Fibroblast of peridontal ligament (primary cell): Measurements from ENCODE around the gene TMEM132C.

Experiments
- DNase-seq: peaks from one replicate; pipeline ENCODE4 v3.0.0-alpha.2; 2010; ENCODE audit errors: extremely low read depth

Gene TMEM132C

DNA sequence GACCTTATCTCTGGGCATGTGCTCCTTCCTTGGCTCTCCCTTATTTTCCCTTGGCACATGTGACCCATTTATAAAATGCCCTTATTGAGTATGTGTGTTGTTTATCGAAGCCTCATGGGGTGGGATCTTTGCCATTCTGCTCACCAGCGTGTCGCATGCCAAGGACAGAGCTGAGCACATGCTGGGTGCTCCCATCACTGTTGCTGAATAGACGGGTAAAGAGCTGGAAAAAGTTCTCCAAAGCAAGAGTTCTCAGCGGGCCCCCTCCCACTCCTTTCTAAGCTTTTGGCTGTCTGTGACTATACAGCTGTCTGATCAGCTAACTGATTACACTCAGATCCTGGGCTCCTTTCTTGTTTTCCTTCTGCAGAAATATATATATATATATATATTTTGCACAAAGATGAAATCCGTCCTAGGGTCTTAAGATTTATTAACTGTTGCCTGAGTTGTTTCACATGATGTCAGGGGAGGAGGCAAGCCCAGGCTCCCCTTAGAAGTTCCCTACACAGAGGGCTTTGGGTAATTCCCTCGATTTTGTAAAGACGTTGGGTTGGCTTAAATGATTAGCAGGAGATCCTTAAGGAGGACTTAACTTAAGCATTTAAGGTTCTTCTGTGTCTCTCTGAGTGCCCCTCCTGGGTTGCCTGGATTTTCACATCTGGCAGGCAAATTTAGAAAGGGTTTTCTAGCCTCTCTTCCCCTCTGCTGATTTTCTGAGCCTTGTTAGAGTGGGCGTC lies 71.6 kb downstream of the TMEM132C start:
- DNase-seq, result no peak

DNA sequence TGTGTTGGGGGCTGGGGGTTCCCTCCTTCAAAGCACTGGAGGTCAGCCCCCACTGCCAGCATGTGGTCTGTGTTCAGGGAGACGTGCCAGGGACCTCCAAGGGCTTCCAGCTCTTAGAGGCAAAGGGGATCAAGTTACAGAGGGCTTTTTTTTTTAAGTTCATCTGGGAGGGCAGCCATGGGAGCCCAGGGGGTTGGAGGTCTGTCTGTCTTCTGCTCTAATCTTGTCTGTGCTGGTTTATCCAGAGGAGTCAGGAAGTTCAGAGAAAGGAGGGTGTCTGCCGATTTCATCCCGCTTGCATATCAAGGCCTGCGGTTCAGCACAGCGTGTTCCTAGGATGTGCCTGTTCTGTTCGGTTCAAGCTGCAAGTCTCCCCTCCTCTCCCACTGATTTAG lies 72.2 kb downstream of the TMEM132C start:
- no peak for DNase-seq

DNA sequence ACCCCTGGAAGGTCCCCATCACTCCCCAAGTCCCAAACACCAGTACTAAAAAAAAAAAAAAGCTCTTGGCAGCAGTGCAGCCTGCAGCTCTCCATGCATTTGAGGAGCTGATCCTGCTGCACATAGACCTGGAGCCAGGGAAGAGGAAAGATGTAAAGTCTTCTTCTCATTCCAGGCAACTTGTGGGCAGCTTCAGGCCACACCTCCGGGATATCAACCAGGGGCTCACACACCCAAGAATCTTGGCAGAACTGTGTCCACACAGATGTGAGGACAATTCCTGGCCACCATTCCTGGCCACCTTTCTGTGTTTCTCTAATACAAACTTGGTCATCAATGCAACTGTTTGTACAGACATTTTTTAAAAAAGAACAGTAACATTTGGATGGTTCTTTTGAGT lies 72.7 kb downstream of the TMEM132C start:
- DNase-seq, result no peak

DNA sequence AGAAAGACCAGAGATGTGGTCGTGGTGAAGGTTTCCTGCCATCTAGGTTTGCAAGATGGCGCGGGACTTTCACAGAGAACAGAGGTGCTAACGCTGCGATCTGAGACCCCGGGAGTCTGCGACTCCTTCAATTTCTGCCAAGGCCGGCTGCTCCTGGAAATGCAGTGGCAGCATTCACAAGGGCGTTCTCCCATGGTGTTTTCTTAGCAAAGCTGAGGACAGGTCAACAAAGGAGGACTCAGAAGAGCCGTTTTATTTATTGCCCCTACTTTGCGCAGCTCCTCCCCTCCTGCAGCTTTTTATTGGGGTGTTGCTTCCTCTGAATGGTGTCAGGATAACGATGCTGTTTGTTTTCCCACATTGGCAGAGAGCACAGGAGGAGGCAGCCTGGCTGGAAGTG lies 86.3 kb downstream of the TMEM132C start:
- DNase-seq, result no peak

DNA sequence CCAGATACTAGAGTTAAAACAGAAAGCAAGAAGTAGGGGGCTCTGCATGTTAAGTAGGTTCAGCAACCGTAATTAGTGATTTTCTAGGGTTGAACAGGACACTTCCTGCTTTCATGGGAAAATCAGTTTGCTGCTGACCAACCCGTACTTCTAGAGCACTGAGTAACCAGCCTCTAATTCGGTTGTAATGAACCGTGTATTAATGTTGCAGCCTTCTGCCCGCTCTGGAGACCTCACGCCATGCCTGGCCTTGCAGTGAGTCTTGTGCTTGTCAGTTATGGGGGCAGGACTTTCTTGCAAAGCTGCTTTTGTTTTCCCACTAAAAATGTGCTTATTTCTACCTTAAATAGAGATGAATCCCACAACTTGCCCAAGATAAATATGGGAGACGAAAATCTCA lies 89.6 kb downstream of the TMEM132C start:
- DNase-seq, result no peak

DNA sequence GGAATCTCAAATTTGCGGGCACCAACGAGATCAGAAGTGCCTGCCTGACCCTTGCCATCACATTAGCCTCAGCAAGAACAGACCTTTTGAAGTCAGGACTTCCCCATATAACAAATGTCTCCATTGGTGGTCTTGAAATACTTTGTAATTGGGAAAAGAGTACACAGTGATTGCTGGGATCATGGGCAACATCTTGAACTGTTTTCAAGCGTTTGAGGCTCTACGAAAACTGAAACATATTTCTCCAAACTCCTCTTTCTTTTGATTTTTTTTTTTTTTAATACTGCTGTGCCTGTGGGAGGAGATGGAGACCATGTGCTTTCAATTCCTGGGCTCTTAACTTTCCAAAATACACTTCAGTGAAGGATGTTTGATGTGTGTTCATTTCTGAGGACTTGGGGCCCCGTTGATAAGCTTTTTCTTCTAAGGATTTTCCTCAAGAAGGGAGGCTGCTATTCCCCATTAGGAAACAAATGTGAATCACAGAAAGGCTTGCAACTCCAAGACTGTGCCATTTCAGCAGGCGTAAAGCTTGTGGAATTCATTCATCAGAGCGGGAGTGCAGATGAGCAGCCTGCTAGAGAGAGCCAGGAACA lies 94.5 kb downstream of the TMEM132C start:
- DNase-seq, result no peak

DNA sequence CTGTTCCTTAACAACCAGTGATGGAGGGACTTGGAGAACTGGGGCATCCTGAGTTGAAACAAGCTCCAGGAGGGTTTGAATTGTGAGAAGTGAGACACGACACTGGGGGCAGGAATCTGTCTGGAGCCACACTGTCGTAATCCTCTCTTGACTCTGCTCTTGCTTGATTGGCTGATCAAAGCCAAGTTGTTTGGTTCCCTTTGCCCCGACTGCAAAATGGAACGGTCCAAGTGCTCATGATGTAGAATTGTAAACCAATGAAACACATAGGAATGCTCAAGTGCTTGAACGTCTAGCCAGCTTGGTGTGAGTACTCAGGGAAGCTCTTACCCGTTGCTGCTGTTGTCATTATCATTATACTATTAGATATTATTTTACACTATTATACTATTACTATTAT lies 98.1 kb downstream of the TMEM132C start:
- DNase-seq, result no peak

DNA sequence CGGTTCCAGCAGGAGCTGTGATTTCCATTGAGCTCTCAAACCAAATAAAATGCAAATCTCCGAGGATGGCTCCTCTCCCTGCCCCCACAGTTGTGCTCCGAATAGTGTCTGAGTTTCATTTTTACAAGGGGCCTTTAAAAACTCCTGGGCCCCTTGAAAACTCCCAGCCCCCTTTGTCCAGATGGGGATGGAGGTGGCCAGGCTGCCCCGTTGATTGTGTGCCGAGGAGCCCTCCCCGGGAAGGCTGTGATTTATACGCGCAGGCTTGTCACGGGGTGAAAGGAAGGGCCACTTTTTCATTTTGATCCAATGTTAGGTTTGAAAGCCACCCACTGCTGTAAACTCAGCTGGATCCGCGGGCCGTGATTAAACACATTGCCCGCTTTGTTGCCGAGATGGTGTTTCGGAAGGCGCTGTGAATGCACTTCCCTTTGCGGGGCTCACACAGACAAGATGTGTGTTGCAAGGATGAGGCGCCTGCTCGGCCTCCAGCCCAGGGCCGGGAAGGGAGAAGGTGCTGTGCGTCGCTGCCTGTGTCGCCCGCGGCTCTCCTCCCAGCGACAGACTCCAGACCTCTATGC lies 98.8 kb downstream of the TMEM132C start:
- no peak for DNase-seq

DNA sequence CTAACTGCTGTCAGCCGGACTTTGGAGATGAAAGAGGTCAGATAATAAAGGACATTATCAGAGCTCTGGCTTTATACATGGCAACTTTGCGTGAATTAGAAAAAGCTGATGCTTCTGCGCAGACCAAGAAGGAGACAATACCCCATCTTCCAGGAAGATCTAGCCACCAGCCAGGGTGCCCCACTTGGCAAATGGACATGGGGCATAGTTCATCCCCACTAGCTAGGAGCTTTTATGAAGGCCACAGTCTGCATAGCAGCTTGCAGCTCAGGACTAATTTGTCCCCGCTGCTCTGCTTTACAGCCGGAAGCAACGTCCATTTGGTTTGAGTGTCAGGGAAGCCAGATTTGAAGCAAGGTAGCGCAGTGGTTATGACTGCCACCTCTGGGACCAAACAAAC lies 101.0 kb downstream of the TMEM132C start:
- DNase-seq, result no peak

DNA sequence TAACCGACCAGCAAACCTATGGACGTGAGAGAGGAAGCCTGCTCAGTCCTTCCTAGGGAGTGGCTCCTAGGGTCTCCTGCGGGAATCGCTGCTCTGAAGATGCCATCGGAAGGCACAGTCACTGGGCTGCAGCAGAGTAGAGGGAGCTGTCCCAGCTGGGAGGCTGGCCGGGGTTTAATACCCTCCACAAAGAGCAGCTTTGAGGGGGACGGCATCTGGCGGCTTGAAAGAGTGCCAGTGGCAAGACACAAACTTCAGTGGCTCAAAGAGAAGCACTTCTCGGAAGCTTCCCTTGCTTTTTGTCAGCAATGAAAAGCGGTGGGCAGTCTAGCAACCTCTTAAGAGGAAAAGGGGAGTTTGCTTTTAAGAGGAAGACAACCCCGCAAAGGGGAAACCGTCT lies 114.6 kb downstream of the TMEM132C start:
- DNase-seq, result no peak

DNA sequence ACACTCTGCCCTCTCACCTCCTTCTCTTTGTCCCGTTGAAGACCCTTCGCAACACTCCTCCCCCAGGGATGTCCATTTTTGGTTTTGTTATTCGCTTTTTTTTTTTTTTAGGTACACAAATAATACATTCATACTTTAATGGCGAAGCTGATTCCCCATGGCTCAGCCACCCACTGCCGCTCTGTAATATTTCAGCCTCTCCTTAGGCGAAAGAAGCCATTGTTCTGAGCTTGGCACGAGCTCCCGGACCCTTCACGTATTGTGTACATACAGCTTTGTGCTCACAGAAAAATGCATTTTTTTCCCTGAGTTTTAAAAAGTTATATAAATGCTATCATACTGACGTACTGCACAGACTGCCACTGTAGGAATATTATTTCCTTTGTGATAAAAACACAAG lies 115.0 kb downstream of the TMEM132C start:
- DNase-seq, result no peak

DNA sequence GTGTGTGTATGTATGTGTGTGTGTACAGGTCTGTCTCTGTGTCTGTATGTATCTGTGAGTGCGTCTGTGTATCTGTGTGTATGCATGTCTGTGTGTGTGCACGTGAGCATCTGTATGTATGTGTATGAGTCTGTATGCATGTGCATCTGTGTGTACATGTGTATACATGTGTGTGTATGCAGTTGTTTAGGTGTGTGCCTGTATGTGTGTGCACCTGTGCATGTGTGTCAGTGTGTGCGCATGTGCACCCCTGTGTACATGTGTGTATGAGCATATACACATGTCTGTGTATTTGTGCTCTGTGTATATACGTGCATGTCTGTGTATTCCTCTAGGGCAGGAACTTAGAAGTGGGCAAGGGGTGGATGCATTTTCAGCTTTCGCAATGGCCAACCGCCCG lies 116.0 kb downstream of the TMEM132C start:
- DNase-seq, result no peak

DNA sequence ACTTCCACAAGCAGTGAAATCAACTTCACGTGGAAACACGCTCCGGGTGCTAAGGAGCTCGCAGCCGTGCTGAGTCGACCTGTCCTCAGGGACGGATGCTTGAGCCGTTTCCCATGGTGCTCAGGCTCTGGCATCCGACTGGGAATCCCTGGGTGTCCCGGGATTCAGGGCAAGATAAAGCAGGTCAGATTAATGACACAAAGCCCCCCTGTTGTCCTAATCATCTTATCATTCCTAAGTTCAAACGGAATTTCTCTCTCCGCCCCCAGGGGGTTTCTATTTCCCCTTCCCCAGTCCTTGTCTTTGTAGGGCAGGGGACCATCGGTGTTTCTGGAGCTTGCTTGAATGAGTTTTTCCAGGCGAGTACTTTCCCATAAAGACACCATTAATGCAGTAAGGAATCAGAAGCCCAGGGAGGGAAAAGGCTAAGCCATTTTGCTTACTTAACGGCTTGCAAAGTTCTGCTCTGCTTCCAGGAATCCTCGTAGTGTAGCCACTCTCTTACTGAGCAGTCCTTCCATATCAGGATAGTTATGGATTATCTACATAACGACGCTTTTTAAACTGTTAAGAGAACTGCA lies 116.5 kb downstream of the TMEM132C start:
- no peak for DNase-seq

DNA sequence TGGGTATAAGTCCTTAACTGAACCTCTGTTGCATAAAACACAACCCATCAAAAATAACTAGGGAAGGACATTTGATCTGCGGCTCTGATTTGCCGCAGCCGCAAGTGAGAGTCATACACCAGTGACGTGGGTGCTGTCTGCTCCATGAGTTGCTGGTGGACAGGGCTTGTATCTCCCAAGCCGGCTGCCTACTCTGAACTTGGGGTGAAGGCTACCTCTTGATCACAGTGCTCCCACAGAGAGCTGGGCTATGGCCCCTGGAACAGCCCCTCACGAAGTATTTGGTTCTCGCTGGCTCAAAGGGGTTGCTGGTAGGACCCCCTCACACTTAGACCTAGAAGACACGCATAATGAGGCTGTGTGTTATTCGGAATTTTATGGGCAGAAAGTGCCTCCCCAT lies 118.8 kb downstream of the TMEM132C start:
- DNase-seq, result no peak

DNA sequence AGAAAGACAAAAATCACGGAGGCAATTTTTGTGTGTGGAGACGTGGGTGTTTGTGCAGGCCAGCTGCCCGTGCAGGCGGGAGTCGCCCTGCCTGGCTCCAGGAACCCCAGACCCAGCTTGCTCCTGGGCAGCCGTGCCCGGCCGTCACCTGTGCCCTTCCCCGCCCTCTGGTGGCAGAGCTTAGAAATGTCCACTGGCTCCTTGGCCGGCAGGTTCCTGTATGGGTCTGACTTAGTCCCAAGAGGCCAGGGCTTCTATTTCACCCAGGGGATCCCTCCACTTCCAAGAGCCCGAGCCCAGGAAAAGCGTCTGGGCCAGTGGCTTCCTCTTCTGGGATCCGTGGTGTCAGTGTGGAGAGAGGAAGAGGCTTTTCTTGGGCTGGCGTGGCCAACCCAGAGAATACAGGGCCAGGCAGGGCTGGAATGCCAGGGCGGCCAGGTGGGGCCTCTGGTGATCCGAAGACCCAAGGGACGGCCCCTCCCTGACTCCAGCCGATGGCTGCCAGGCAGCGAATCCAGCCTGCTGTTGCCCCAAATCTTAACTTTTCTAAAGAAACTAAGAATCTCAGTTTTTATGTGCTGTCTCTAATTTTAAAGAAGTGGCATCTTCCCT lies 120.9 kb downstream of the TMEM132C start:
- DNase-seq, result no peak

DNA sequence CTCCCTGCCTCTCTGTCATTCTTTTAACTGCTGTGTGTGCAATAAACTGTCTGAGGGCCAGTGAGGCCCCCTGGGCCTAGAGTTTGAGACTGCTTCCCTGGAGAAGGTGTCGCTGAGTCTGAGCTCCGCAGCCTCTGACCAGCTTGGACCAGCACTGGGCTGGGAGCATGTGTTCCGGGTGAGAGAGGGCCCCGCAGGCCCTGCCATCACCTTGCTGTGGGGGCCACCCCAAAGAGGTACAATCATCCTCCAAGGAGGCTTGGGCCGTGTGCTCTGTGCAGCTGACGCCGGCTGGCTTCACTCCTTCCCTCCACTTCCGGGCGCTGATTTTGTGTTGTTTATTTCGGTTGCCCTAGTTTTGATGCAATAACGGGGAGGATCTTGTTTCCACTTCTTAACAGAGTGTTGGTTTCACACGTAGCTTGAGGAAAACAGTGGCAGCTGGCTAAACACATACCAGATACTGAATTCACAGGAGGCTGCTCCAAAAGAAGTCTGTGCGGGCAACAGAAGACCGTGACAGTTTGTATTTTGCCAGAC lies 121.6 kb downstream of the TMEM132C start:
- DNase-seq, result no peak

DNA sequence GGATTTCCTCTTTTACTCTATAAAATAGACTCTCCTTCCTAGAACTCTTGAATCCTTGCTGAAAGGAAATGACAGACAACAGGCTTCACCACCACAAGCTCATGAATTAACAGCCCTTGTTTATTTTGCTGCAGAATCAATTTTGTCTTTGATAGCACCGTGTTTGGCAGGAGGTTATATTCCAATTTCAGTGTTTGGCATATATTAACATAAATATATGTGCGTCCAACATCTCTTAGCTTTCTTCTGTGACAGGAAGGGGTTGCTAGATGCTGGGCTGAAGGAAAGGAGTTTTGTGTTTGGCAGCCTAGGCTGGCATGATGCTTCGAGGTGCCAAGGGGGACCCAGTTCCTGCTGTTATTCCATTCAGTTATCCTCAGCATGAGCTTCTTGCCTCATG lies 126.4 kb downstream of the TMEM132C start:
- DNase-seq, result no peak

DNA sequence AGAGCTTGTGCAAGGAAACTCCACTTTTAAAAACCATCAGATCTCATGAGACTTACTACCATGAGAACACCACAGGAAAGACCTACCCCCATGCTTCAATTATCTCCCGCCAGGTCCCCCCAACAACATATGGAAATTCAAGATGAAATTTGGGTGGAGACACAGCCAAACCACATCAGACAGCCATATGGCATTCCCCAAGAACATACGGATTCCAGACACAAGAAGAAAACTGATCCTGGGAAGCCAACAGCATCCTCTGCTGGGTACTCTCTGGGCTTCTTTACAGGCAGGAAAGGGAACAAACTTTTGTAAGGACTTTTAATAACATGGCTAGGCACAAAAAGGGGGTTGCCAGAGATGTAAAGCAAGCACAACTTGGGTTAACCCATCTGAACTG lies 127.2 kb downstream of the TMEM132C start:
- no peak for DNase-seq

DNA sequence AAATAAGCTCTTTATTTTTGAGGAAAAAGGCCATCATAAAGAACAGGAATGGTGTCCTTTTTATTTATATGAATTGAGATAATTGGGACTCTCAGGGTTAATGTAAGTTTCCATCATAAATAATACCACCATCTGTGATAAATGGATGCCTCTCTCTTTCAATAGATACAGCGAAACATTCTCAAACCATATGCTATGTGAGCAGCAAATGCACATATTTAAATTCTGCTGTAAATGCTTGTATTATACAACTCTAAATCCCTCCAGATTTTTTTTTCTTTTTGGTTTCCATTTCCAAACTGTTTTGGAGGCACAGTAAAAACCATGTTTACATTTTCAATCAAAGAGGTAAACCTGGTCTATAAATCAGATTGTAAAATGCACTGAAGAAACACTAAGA lies 132.3 kb downstream of the TMEM132C start:
- DNase-seq, result no peak

DNA sequence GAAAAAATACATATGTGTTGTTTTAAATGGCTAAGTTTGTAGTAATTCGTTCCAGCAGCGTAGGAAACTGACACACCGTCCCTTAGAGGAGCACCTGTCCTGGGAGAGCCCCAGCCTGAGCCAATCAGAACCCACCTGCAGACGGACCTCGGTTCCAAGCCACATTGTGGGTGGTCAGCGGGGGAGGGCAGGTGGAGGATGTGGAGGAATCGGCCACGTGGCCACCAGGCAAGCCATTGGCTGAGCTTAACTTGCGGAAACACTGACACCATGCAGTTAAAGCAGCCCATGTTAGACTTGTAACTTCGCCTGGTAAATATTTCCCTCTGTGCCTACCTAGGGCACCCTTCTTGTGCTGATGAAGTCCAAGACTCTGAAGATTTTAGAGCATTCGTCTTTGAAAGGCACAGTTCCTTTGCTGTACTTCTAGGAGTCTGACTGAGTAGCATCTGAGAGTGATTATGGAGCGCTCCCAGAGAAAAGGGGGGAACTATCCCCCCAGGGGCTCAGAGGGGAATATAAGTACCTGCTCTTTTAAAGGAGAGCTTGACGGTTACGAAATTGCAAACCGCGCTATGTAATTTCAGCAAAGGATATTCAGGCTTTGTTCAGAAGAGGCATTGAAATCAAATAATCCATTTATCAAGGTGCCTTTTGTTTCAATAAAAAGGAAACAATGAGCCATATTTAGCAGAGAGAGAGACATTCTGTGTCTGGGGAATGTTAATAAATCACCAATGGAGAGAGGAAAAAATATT lies 135.7 kb downstream of the TMEM132C start:
- DNase-seq, result no peak

DNA sequence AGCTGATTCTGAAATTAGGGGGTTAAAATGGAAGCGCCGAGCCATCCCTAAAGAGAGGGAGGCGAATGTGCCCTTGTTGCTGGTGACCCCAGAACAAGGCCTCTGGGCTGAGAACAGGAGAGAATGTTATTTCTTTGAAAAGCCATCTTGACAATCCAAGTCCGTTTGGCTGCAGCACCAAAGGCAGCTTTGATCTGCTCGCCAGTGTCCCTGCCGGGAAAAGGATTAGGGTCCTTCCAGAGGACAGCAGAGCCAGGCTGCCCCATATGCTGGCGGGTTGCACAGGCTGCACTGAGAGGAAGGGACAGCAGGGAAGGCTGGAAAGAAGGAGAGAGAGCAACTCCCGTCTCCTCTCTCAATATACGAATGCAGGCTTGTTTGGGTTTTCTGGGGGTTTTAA lies 141.7 kb downstream of the TMEM132C start:
- no peak for DNase-seq
